NCI-H1105 (cell line): ENCODE measurements around the gene NRXN2.

Source experiments
- DNase-seq: peaks from one replicate; lab custom pipeline; 2025; lab: John Stamatoyannopoulos, UW

Gene NRXN2

GRCh38 chr11:64743591-64744543 lies 20.9 kb upstream of the NRXN2 start, which contains the start of gene RASGRP2:
Gene RASGRP2, minus strand, starts transcription at chr11:64744142. Its CDS starts 1,276 bp downstream, at chr11:64742866.
- DNase-seq = no peak

DNA sequence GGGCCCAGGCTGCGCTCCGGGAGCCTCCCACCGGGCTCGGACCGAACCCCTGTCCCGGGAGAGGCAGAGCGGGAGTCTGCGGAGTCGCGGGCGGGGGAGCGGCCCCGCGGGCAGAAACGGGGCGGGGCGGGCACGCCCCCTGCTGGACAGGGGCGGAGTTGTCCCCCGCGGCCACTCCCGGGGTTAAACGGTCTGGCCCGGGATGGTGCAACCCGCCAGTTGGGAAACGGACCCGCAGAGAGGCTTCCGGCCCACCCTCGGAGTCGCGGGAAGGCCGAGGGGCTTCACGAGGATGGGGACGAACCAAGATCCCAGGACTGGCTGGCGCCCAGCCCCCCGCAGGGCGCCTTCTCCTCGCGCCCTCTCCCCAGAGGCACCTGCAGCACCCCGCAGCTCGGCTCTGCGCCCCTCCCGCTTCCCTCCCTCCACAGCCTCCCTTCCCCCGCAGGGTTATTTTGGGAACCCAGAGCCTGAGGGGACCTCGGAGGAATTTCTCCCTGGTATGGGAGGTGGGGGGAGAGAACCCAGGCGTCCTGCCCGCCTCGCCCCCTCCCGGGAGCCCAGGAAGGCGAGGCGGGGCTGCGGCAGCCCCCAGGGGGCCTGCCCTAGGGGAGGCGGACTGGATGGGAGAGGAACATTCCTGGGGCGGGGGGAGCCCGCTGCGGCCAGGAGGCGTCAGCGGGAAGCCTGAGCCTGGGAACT lies 20.0 kb upstream of the NRXN2 start:
- peak; percentile 16 for DNase-seq

DNA sequence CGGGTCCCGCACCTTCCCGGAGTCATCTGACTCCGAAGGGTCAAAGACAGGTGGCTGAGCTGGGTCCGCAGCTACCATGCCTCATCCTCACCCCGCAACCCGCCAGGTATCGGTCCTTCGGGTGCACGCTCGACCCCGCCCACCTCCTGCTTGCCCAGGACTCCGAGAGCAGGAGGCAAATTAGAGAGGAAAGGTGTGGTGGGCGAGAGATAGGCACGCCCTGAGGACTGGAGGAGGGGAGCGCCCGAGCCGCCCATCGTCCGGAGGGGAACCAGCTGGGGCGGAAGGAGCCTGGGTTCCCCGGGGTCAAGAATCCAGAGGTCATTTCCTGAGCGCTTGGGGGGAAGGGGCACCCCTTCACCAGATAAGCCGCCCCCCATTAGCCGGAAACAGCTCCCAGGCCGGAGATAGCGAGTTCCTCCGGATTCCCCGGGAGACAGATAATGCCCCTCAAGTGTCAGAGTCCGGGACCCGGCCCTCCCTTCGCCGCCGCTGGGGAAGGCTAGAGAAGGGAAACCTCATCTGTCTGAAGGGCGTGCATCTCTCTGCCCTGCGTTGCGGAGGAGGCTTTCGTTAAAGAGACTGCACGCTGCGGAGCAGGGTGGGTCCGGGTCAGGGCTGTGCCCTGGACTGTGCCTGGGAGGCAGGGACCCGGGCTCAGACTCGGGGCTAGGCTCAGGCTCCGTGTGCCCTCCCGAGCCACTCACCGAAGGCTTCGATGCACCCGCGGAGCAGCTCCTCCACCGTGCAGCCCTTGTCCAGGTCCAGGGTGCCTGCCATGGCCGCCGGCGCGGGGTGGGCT lies 19.3 kb upstream of the NRXN2 start:
- DNase-seq = no peak

DNA sequence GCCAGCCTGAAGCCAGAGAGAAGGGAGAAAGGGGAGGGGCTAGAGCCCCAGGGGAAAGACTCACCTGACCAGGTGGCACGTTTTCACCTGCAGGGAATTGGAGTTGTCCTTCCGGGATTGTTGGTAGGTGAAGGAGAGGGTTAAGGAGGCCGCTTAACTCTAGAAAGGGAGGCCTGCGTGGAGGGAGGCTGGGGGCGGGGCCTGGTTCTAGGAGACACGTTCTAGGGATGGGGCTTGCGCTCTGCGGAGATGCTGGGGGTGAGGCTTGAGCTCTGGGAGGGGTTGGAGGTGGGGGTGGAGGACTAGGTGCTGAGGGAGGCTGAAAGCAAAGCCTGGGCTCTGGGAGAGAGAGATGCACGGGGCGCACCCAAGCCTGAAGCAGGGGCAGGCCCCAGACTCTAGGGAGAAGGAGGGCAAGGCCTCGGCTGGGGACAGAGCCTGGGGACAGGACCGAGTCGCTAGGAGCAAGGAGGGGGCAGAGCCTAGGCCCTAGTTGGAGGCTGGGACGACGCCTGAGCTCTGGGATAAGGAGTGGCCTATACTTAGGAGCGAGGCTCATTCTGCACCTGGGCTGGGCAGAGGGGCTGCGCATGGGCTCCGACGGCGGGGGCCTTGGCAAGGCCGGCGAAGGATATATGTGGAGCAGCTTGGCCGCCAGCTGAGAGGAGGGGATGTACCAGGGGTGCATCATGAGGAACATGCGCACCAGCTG lies 18.5 kb upstream of the NRXN2 start:
- DNase-seq = no peak

DNA sequence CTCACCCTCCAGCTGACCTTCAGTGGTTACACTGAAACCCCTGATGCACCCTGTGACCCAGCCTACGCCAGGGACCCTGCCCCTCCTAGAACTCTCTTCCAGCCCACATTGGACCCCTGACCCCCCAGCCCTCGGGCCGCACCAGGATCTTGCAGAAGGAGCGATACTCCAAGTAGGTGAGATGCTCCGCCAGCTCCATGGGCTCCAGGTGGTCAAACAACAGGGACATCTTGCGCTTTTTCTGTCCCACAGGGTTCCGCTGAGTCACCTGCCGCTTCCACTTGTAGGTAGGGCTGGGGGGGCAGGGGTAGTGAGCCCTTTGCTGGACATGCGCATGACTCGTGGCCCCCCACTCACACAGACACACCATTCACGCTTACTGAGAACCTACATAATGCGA lies 16.9 kb upstream of the NRXN2 start:
- DNase-seq = no peak

- DNase-seq = no peak
Observed at GRCh38 chr11:64736654-64737053, 13.7 kb upstream of the NRXN2 start.

GRCh38 chr11:64735725-64736259 lies 12.8 kb upstream of the NRXN2 start:
- no peak for DNase-seq

GRCh38 chr11:64734811-64735724 lies 12.1 kb upstream of the NRXN2 start:
- DNase-seq = no peak

DNA sequence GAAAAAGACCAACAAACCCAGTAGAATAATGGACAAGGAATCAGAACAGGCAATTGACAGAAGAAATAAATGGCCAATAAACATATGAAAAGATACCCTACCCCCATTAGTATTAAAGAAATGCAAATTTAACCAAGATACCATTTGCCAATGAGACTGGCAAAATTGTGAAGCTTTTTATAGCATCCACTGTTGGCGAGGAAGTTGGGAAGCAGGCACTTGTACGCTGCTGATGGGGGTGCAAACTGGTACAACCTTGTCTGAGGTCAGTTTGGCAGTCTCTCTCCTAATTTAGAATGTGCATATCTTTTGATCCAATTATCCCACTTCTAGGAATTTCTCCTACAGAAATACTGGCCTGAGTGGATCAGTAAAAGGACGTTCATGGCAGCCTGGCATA lies 8.6 kb upstream of the NRXN2 start:
- DNase-seq = no peak

DNA sequence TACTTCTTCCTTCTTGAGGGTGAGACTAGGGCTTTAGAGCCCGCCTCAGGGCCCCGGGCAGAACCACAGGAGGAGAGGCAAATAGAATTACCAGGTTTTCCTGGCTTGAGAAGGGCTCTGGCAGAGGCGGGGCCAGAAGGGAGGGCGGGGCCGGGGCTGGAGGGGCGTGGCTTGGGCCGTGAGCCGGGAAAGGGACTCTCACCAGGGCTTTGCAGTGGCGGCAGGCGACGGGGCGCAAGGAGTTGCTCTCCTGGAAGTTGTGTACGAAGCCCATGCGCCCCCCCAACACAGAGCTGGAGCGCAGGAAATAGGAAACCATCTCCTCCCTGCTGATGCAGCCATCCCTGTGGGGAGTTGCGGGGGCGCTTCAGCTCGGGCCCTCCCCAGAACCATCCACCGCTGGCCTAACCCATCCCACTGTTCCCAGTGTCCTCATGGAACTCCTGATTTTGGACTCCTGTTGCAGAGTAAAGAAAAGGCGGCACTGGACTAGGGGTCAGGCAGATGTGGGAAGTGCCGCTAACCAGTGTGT lies 6.9 kb upstream of the NRXN2 start:
- DNase-seq = no peak

- DNase-seq = no peak
Observed at GRCh38 chr11:64728757-64729365, 5.9 kb upstream of the NRXN2 start.

- no peak for DNase-seq
Observed at GRCh38 chr11:64726867-64727530, 4.0 kb upstream of the NRXN2 start.

- DNase-seq = no peak
Observed at GRCh38 chr11:64726211-64726641, 3.2 kb upstream of the NRXN2 start.

- DNase-seq = no peak
Observed at GRCh38 chr11:64724863-64725532, 2.0 kb upstream of the NRXN2 start.

DNA sequence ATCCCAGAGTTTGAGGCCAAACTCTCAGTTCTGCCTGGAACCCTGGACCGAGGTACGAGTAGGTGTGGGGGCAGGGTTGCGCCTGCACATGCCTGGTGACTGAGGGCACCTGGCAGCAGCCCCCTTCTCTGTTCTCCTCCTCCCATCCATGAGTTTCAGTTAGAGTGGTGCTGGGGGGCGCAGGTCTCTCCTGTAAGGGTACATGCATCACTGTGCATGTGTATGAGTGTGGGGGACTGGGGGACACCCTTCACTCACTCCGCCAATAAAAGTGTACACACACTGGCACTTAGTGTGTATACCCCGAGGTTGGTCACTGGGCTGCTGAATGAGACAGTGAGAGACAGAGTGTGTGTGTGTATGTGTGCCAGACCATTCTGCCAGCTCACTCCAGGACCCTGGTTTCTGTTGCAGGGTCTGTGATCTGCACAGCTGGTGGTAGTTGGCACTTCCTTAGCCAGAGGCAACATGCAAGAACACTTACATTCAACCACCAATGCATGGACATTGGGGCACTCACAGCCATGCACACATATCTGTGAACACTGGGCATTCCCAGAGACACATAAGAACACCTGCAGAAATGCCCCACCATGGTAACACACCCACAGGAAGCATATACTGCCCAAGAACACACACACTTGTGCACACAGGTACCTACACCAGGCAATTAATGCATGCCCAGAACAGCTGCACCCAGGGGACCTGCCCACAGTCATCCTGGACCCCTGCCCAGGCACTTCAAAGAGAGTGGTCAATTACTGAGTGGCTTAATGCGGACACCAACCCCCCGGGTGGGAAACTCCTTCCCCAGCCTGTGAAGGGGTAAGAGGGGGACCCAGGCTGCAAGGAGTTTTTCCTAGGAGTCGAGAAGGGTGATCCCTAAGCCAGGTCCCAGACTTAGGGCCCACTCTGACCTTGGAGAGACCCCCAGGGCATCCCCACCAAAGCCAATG lies 1.2 kb upstream of the NRXN2 start:
- DNase-seq = no peak

- DNase-seq = no peak
Observed at GRCh38 chr11:64722141-64723065, 594 bp downstream of the NRXN2 start.
